Muscle of leg (tissue), 11 donors: ENCODE data around the gene R3HDM2. TPM values are rescaled to one million over a fixed set of nuclear protein-coding genes. Genes with fewer than 3 reads are reported as not detected.
"Not testable (repeated sequence)": the region's sequence is repeated elsewhere in the genome, so short reads cannot be mapped to it uniquely, and the experiment has no call there.

Experiments used
- DNase-seq: peaks from one replicate; pipeline ENCODE4 v3.0.0; 2013
- H3K27ac ChIP-seq: one replicate; pipeline ENCODE4 v1.5.1; 2013; ENCODE audit warnings: mild to moderate bottlenecking, low read length, control low read depth
- H3K27me3 ChIP-seq: one replicate; pipeline ENCODE4 v1.6.1; 2013; ENCODE audit warnings: low read length; ENCODE audit not compliant: control insufficient read depth, insufficient read depth
- H3K36me3 ChIP-seq: one replicate; pipeline ENCODE4 v1.6.1; 2013; ENCODE audit warnings: low read length; ENCODE audit not compliant: control insufficient read depth, insufficient read depth
- H3K4me1 ChIP-seq: one replicate; pipeline ENCODE4 v1.6.1; 2013; ENCODE audit warnings: low read length; ENCODE audit not compliant: control insufficient read depth, insufficient read depth
- H3K4me3 ChIP-seq: one replicate; pipeline ENCODE4 v1.5.1; 2013; ENCODE audit warnings: low read length, control low read depth
- H3K9me3 ChIP-seq: replicated peaks from 2 replicates; pipeline ENCODE4 v1.6.1; 2013; ENCODE audit warnings: low read depth, low read length; ENCODE audit not compliant: control insufficient read depth
- WGBS: methylation state at CpG from one replicate; pipeline ENCODE4 v1.1.5; 2013; ENCODE audit warnings: missing lambda C conversion rate; ENCODE audit not compliant: insufficient coverage; 5-methylcytosine and 5-hydroxymethylcytosine counted together
- polyA plus RNA-seq, 8 donors: library from polyadenylated mRNA; unstranded; fragments of 120-200 nt; gene quantifications; one replicate each; pipeline versions ENCODE4 v1.2.1 to v1.2.3, GENCODE V29; 2013; ENCODE audit warnings: inconsistent platforms in 1 of 8, low replicate concordance in 1 of 8; ENCODE audit not compliant: insufficient read length in 8 of 8, insufficient read depth in 1 of 8
- total RNA-seq: library from RNA; stranded (reverse); fragments of 120-200 nt; gene quantifications from one replicate; pipeline ENCODE4 v1.2.4, GENCODE V29; 2013

Gene R3HDM2
- total and polyA plus RNA-seq, 9 donors, result 20.2 to 52.6 (median 39.6) TPM

DNA sequence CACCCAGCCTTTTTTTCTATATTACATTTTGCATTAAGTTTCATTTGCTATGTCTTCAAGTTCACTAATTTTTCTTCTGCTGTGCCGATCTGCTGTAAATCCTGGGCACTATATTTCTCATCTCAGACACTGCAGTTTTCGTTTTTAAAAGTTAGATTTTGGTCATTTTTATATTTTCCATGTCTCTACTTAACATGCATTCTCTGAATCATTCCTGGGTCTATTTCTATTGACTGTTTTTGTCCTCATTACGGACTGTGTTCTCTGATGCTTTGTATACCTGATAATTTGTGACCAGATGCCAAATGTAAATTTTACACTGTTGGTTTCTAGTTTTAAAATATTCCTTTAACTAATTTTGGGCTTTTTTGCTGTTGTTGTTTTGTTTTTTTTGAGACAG lies 64.5 kb downstream of the R3HDM2 start:
- Histone ChIP-seq H3K9me3 (peaks cover 3% of the 10 kb centered on the region), H3K4me3 (no peak overlapping the region), H3K27ac (no peak overlapping the region), H3K36me3 (peaks cover 2% of the 10 kb centered on the region), H3K4me1 (no peaks in the 10 kb centered on the region), H3K27me3 (no peaks in the 10 kb centered on the region)
- DNase-seq, result no peak
- WGBS, result no CpG with 5 or more reads among the region's 3 CpGs

DNA sequence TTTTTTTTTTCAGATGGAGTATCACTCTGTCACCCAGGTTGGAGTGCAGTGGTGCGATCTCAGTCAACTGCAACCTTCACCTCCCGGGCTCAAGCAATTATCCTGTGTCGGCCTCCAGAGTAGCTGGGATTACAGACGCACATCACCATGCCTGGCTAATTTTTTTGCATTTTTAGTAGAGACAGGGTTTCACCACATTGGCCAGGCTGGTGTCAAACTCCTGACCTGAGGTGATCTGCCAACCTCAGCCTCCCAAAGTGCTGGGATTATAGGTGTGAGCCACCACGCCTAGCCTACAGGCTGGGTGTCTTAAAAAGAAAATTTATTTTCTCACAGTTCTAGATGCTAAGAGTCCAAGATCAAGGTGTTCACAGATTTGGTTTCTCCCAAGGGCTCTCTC lies 66.7 kb downstream of the R3HDM2 start:
- not testable (repeated sequence) for H3K36me3 ChIP-seq, DNase-seq, H3K9me3 ChIP-seq, H3K27ac ChIP-seq, H3K27me3 ChIP-seq, H3K4me3 ChIP-seq, H3K4me1 ChIP-seq
- WGBS, result 92% methylated on average over 4 of the region's 5 CpGs

DNA sequence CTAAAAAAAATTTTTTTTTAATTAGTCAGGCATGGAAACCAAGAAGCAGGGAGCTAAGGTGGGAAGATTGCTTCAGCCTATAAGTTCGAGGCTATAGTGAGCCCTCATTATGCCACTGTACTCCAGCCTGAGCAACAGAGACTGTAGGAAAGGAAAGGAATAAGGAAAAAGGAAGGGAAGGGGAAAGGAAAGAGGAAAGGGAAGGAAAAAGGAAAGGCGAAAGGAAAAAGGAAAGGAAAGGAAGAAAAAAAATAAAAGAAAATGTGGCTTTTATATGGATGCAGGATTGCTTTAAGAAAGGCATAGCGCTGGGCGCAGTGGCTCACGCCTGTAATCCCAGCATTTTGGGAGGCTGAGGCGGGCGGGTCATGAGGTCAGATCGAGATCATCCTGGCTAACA lies 70.4 kb downstream of the R3HDM2 start:
- Histone ChIP-seq H3K27me3 (no peaks in the 10 kb centered on the region), H3K4me1 (no peaks in the 10 kb centered on the region), H3K9me3 (no peaks in the 10 kb centered on the region), H3K36me3 (no peaks in the 10 kb centered on the region), H3K27ac (no peak overlapping the region), H3K4me3 (no peak overlapping the region)
- DNase-seq, result no peak
- WGBS, result 92% methylated on average over 3 of the region's 8 CpGs

DNA sequence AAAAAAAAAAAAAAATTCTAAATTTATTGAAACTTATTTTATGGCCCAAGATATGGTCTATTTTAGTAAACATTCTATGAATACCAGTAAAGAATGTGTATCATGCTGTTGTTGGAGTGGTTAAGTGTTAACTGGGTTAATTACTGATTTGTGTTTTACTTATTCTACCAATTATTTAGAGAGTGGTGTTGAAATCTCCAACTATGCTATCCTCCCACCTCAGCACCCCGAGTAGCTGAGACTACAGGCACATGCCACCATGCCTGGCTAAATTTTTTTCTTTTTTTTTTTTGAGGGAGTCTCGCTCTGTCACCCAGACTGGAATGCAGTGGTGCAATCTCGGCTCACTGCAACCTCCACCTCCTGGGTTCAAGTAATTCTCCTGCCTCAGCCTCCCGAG lies 72.2 kb downstream of the R3HDM2 start:
- Histone ChIP-seq H3K9me3 (no peaks in the 10 kb centered on the region), H3K27ac (no peak overlapping the region), H3K4me3 (no peak overlapping the region), H3K36me3 (peaks cover 3% of the 10 kb centered on the region), H3K4me1 (no peaks in the 10 kb centered on the region), H3K27me3 (no peaks in the 10 kb centered on the region)
- WGBS, result no CpG with 5 or more reads among the region's 4 CpGs
- DNase-seq, result no peak

DNA sequence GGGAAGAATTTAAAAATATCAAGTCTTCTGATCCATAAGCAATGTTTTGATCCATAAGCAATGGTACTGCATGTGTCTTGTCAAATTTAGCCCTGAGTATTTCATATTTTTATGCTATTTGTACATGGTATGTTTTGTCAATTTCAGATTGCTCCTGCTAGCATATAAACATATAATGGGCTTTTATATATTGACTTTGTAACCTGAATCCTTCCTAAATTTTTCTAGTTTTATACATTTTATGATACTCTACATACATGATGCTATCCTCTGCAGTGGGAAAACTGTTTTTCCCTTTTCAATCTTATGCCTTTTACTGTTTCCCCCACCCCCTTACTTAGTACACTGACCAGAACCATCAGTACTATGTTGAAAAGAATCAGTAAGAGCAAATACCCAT lies 75.1 kb downstream of the R3HDM2 start:
- H3K4me1 ChIP-seq, result no peaks in the 10 kb centered on the region
- no peaks in the 10 kb centered on the region for H3K27me3 ChIP-seq
- no peak for DNase-seq
- peaks cover 5% of the 10 kb centered on the region for H3K36me3 ChIP-seq
- no peaks in the 10 kb centered on the region for H3K9me3 ChIP-seq
- H3K27ac ChIP-seq, result no peak overlapping the region
- H3K4me3 ChIP-seq, result no peak overlapping the region

DNA sequence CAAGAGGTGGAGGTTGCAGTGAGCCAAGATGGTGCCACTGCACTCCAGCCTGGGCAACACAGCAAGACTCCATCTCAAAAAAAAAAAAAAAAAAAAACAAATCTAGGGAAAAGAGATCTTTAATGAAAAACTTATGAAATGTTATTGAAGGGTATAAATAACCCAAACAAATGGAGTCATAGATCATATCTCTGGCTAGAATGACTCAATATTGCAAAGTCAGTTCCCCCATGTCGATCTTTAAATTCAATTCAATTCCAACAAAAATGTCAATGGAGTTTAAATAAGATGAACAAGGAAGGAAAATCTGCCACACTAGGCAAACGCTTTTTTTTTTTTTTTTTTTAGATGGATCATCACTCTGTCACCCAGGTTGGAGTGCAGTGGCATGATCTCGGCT lies 78.7 kb downstream of the R3HDM2 start:
- Histone ChIP-seq H3K36me3 (peaks cover 5% of the 10 kb centered on the region), H3K4me1 (no peaks in the 10 kb centered on the region), H3K27me3 (no peaks in the 10 kb centered on the region), H3K4me3 (no peak overlapping the region), H3K27ac (no peak overlapping the region), H3K9me3 (no peaks in the 10 kb centered on the region)
- 100% methylated on average over 1 of the region's 3 CpGs for WGBS
- DNase-seq, result no peak

DNA sequence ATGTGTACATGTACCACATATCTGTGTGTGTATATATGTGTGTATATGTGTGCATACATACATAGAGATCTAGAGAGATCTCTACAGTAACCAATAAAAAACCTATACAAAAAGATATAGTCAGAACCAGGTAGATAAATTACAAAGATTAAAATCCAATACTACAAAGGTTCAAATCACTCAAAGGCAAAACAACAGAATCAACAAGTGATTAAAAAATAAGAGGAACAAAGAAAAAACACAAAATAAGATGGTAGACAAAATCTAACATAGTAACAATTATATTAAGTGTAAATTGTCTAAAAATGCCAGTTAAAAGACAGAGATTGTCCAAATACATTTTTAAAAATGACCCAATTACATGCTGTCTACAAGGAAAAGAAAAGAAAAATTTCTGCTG lies 83.6 kb downstream of the R3HDM2 start:
- Histone ChIP-seq H3K4me3 (no peak overlapping the region), H3K4me1 (peaks cover 2% of the 10 kb centered on the region), H3K9me3 (no peaks in the 10 kb centered on the region), H3K36me3 (peaks cover 2% of the 10 kb centered on the region), H3K27me3 (no peaks in the 10 kb centered on the region), H3K27ac (no peak overlapping the region)
- DNase-seq, result no peak

DNA sequence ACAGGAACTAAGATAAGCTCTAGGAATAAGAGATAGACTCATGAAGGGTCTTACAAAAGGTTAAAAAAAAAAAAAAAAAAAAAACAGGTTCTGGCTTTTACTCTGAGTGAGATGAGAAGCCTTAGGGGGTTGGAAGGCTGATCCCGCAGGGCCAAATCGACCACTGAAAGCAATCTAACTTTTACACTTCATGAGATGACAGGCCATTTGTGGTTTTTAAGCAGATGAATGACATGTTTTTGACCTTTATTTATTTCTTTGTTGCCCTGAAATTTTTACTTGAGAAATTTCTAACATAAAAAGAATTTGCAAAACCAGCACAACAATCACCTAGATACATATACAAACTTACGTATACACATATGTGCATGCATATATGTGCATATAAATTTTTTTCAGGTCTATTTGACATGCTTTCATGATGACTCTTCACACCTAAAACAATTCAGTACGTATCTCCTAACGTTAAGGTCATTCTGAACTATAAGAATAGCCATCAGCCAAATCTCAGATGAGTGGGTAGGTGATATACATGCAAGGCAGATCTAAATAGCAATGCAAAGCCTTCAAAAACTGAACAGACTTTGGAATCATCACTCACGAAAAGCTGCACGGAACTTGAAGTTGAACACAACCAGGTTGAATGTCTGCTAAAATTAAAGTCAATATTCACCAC lies 87.0 kb downstream of the R3HDM2 start:
- no peaks in the 10 kb centered on the region for H3K27me3 ChIP-seq
- H3K9me3 ChIP-seq, result no peaks in the 10 kb centered on the region
- WGBS, result 75% methylated on average over 2 of the region's 7 CpGs
- no peak for DNase-seq
- H3K36me3 ChIP-seq, result peaks cover 2% of the 10 kb centered on the region
- peaks cover 8% of the 10 kb centered on the region for H3K4me1 ChIP-seq
- H3K4me3 ChIP-seq, result no peak overlapping the region
- no peak overlapping the region for H3K27ac ChIP-seq

DNA sequence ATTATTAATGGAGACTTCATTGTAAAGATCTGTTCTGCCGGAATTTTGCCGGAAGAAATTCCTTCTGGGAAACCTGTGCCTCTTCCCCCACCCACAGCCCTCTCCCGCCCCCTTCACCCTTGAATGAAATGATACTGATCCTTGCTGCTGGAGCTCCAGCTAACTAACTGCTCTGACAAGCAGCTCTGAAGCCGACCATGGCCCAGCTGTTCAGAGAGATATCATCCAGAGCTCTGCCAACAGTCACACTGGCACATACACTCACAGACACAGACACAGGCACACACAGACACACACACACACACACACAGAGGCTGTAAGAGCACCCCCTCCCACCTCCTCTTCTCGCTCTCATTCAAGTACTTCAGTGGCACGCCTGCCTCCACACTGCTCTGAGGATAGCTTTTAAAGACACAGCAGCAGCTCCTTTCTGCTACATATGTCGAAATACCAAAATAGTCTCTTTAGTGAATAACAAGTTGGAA lies 88.6 kb downstream of the R3HDM2 start:
- peaks cover 8% of the 10 kb centered on the region for H3K4me1 ChIP-seq
- H3K27ac ChIP-seq, result peak overlapping the region; percentile 60
- no peaks in the 10 kb centered on the region for H3K9me3 ChIP-seq
- WGBS, result 19% methylated on average over 4 of the region's 7 CpGs
- peak; percentile 83 for DNase-seq
- no peaks in the 10 kb centered on the region for H3K27me3 ChIP-seq
- H3K4me3 ChIP-seq, result no peak overlapping the region
- peaks cover 2% of the 10 kb centered on the region for H3K36me3 ChIP-seq

DNA sequence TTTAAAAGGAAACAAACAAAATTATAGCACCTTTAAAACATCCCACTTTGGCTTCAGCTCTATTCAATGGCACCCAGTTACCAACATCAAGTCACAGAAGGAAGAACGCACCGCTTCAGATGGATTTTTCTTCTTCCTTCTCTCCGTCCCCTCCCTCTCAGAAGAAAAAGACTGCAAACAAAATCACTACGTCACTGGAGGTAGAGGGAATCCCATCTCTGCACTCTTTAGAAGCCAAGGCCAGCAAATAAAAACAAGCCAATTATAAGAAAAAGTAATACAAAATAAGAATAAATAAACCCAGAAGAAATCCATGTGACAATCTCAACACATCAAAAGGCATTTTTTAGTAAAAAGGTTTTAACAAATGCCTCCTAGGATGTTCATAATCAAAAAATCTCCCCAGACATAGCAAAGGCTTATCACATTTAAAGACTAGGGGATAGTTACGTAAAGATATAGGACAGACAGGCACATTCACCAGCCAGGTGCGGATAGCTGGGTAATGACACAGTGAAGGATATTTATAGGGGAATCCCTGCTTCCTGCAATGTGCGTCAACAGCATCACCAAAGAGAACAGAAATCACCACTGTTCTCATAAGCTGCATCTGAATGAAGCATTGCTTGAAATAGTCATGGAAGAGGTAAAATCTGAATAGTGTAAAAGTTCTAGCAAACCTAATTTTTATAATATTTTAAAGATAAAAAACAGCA lies 89.4 kb downstream of the R3HDM2 start:
- no peaks in the 10 kb centered on the region for H3K27me3 ChIP-seq
- H3K36me3 ChIP-seq, result peaks cover 2% of the 10 kb centered on the region
- peak overlapping the region; percentile 60 for H3K27ac ChIP-seq
- H3K4me3 ChIP-seq, result no peak overlapping the region
- H3K4me1 ChIP-seq, result peaks cover 8% of the 10 kb centered on the region
- H3K9me3 ChIP-seq, result no peaks in the 10 kb centered on the region
- no CpG with 5 or more reads among the region's 7 CpGs for WGBS
- DNase-seq, result peak; percentile 56
